Cardiac muscle cell (in vitro differentiated cells and primary cell): ENCODE data around the gene CDS1. TPM values are rescaled to one million over a fixed set of nuclear protein-coding genes. Genes with fewer than 3 reads are reported as not detected.
"Not testable (repeated sequence)": the region's sequence is repeated elsewhere in the genome, so short reads cannot be mapped to it uniquely, and the experiment has no call there.

Source experiments
- DNase-seq, 2 donors: peaks; one replicate each; pipeline versions ENCODE4 v3.0.0 to v3.0.0-alpha.2; 2010 to 2017; ENCODE audit warnings: low read depth in 1 of 2, low spot score in 1 of 2
- H3K27ac ChIP-seq: fragments of 200-600 bp; sonication (generic); 2 replicates; pipeline ENCODE4 v1.5.1; 2016
- H3K27me3 ChIP-seq: fragments of 200-600 bp; sonication (generic); 2 replicates; pipeline ENCODE4 v1.6.0; 2016; ENCODE audit warnings: control low read depth
- H3K36me3 ChIP-seq: fragments of 200-600 bp; sonication (generic); 2 replicates; pipeline ENCODE4 v1.5.1; 2016; ENCODE audit warnings: control low read depth
- H3K4me1 ChIP-seq: fragments of 200-600 bp; sonication (generic); 2 replicates; pipeline ENCODE4 v1.8.1; 2017; ENCODE audit warnings: low read depth, mild to moderate bottlenecking, mixed run types
- H3K4me3 ChIP-seq: fragments of 200-600 bp; sonication (generic); 2 replicates; pipeline ENCODE4 v1.5.1; 2016; ENCODE audit warnings: mild to moderate bottlenecking
- H3K9me3 ChIP-seq: fragments of 200-600 bp; sonication (generic); 2 replicates; pipeline ENCODE4 v1.5.1; 2017; ENCODE audit warnings: low read depth, mild to moderate bottlenecking, control low read depth
- CTCF ChIP-seq: IDR thresholded peaks from 2 replicates; pipeline ENCODE4 v1.5.1; 2012; ENCODE audit warnings: low read depth, mild to moderate bottlenecking, low read length
- polyA plus RNA-seq: library from polyadenylated mRNA; unstranded; fragments of >200 nt; fragmentation: Nextera tagmentation; extraction: Ambion mirVana; gene quantifications from 2 replicates; pipeline ENCODE4 v1.2.1, GENCODE V29; 2016
- total RNA-seq: library from RNA; depleted of rRNA; stranded (reverse); fragments of >200 nt; gene quantifications from 2 replicates; pipeline ENCODE4 v1.2.3, GENCODE V29; 2016

The CDS1 gene
- total and polyA plus RNA-seq, 2 experiments from 2014 or later = 1.9 to 2.2 TPM

- Histone ChIP-seq H3K9me3 (no peaks in the 10 kb centered on the region), H3K4me3 (no peak overlapping the region), H3K27ac (no peak overlapping the region), H3K36me3 (no peaks in the 10 kb centered on the region), H3K27me3 (no peaks in the 10 kb centered on the region), H3K4me1 (no peaks in the 10 kb centered on the region)
- no peak for TF ChIP-seq CTCF
- no peak for DNase-seq
Measured at GRCh38 chr4:84660606-84661005, 77.7 kb downstream of the CDS1 start.

- no peak for DNase-seq
- no peaks in the 10 kb centered on the region for H3K27me3 ChIP-seq
- H3K9me3 ChIP-seq = no peaks in the 10 kb centered on the region
- TF ChIP-seq CTCF = no peak
- peak overlapping the region; percentile 30 for H3K27ac ChIP-seq
- no peak overlapping the region for H3K4me3 ChIP-seq
- H3K36me3 ChIP-seq = no peaks in the 10 kb centered on the region
- H3K4me1 ChIP-seq = no peaks in the 10 kb centered on the region
Measured at GRCh38 chr4:84661191-84661939, 78.4 kb downstream of the CDS1 start.

- not testable (repeated sequence) for H3K27ac ChIP-seq, H3K4me1 ChIP-seq, H3K4me3 ChIP-seq, H3K9me3 ChIP-seq, DNase-seq, H3K27me3 ChIP-seq
- H3K36me3 ChIP-seq = peaks cover 12% of the 10 kb centered on the region
Measured at GRCh38 chr4:84664767-84665166, 81.8 kb downstream of the CDS1 start.

- Histone ChIP-seq H3K4me1 (no peaks in the 10 kb centered on the region), H3K4me3 (no peak overlapping the region), H3K27me3 (no peaks in the 10 kb centered on the region), H3K9me3 (no peaks in the 10 kb centered on the region), H3K27ac (no peak overlapping the region), H3K36me3 (peaks cover 26% of the 10 kb centered on the region)
- DNase-seq = no peak
- TF ChIP-seq CTCF = no peak
Measured at GRCh38 chr4:84666439-84666838, 83.5 kb downstream of the CDS1 start.

- no peak for TF ChIP-seq CTCF
- H3K4me1 ChIP-seq = no peaks in the 10 kb centered on the region
- no peaks in the 10 kb centered on the region for H3K27me3 ChIP-seq
- DNase-seq = no peak
- H3K9me3 ChIP-seq = no peaks in the 10 kb centered on the region
- no peak overlapping the region for H3K27ac ChIP-seq
- H3K4me3 ChIP-seq = no peak overlapping the region
- H3K36me3 ChIP-seq = peaks cover 41% of the 10 kb centered on the region
Measured at GRCh38 chr4:84669201-84669600, 86.3 kb downstream of the CDS1 start.

GRCh38 chr4:84672177-84672576 is 89.2 kb downstream of the CDS1 start:
- H3K4me3 ChIP-seq = no peak overlapping the region
- no peaks in the 10 kb centered on the region for H3K9me3 ChIP-seq
- no peak for DNase-seq
- H3K27me3 ChIP-seq = no peaks in the 10 kb centered on the region
- H3K36me3 ChIP-seq = peaks cover 47% of the 10 kb centered on the region
- no peak for TF ChIP-seq CTCF
- H3K27ac ChIP-seq = no peak overlapping the region
- peaks cover 9% of the 10 kb centered on the region for H3K4me1 ChIP-seq
